ENCODE data around the gene COL28A1. TPM values are rescaled to one million over a fixed set of nuclear protein-coding genes. Genes with fewer than 3 reads are reported as not detected.

The COL28A1 gene
- total RNA-seq, 1 donor, result 0.36 TPM

DNA sequence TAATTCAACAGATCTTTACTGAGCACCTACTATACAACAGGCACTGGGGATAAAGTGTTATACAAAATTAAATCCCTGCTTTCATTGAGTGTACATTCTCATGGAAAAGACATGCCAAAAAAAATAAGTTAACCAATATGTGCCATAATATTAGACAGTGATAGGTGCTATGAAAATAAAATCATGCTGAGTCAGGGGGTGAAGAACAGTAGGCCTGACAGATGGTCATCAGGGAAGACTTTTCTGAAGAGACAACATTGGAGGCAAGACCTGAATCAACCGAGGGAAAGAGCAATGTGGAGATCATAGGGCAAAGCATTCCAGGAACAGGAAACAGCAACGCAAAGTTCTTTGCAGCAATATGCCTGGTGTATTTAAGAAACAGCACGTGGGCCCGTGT lies 217.8 kb downstream of the COL28A1 start:
- Histone ChIP-seq H3K27me3 (ENCODE audit: insufficient read depth, low read length) (no peaks in the 10 kb centered on the region), H3K27ac (ENCODE audit: low read depth, low read length) (no peak overlapping the region), H3K79me2 (ENCODE audit: insufficient read depth, low read length) (no peaks in the 10 kb centered on the region), H3K9me3 (ENCODE audit: low read depth, low read length) (no peaks in the 10 kb centered on the region), H3K4me1 (ENCODE audit: insufficient read depth, low read length) (no peaks in the 10 kb centered on the region), H4K20me1 (ENCODE audit: insufficient read depth, low read length) (no peaks in the 10 kb centered on the region), H3K36me3 (ENCODE audit: insufficient read depth, low read length) (no peaks in the 10 kb centered on the region), H3K4me3 (ENCODE audit: insufficient read depth, low read length) (no peak overlapping the region), H3K4me2 (ENCODE audit: insufficient read depth, low read length) (no peak overlapping the region), H2AFZ (ENCODE audit: low read length) (no peak overlapping the region)
- TF ChIP-seq, protein P1, sequence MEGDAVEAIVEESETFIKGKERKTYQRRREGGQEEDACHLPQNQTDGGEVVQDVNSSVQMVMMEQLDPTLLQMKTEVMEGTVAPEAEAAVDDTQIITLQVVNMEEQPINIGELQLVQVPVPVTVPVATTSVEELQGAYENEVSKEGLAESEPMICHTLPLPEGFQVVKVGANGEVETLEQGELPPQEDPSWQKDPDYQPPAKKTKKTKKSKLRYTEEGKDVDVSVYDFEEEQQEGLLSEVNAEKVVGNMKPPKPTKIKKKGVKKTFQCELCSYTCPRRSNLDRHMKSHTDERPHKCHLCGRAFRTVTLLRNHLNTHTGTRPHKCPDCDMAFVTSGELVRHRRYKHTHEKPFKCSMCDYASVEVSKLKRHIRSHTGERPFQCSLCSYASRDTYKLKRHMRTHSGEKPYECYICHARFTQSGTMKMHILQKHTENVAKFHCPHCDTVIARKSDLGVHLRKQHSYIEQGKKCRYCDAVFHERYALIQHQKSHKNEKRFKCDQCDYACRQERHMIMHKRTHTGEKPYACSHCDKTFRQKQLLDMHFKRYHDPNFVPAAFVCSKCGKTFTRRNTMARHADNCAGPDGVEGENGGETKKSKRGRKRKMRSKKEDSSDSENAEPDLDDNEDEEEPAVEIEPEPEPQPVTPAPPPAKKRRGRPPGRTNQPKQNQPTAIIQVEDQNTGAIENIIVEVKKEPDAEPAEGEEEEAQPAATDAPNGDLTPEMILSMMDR (IDR thresholded peaks at IDR 0.05; ENCODE audit: extremely low read depth, low read depth, low read length), result no peak
- DNase-seq (ENCODE audit: insufficient read length, low spot score, missing footprints), result no peak

DNA sequence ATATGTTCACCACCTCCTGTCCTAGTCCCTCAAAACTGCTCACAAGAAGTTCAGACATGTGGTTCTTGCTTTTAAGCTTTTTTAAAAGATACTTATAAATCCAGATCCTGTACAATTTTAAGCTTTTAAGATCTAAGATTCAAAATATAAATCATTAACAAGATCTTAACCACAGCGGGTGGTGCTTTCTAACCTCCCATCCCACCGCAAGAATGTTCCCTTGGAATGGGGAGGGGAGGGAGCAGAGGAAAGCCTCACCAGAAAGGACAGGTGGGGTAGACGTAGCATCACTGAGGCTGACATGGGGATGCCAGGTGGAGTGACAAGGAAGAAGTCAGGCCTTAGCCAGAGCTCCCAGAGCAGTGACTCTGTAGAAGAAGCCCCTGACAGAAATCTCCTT lies 219.8 kb downstream of the COL28A1 start:
- no peak overlapping the region for H2AFZ ChIP-seq (ENCODE audit: low read length)
- DNase-seq (ENCODE audit: insufficient read length, low spot score, missing footprints), result no peak
- H4K20me1 ChIP-seq (ENCODE audit: insufficient read depth, low read length), result no peaks in the 10 kb centered on the region
- no peaks in the 10 kb centered on the region for H3K4me1 ChIP-seq (ENCODE audit: insufficient read depth, low read length)
- no peaks in the 10 kb centered on the region for H3K36me3 ChIP-seq (ENCODE audit: insufficient read depth, low read length)
- H3K4me2 ChIP-seq (ENCODE audit: insufficient read depth, low read length), result no peak overlapping the region
- no peaks in the 10 kb centered on the region for H3K9me3 ChIP-seq (ENCODE audit: low read depth, low read length)
- H3K27me3 ChIP-seq (ENCODE audit: insufficient read depth, low read length), result no peaks in the 10 kb centered on the region
- H3K4me3 ChIP-seq (ENCODE audit: insufficient read depth, low read length), result no peak overlapping the region
- H3K27ac ChIP-seq (ENCODE audit: low read depth, low read length), result no peak overlapping the region
- H3K79me2 ChIP-seq (ENCODE audit: insufficient read depth, low read length), result no peaks in the 10 kb centered on the region
- TF ChIP-seq, protein P1 (IDR thresholded peaks at IDR 0.05; ENCODE audit: extremely low read depth, low read depth, low read length), result no peak

DNA sequence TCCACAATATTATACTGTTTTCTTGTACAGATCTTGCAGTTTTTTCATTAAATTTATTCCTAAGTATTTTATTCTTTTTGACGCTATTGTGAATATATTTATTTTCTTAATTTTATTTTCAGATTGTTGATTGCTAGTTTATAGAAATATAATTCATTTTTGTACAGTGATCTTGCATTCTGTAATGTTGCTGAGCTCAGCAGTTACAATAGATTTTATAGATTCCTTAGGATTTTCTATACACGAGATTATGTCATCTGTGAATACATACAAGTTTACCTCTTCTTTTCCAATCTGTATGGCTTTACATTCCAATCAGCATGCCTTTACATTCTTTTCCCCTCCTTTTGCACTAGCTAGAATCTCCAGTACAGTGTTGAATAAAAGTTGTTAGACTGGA lies 223.3 kb downstream of the COL28A1 start:
- H3K79me2 ChIP-seq (ENCODE audit: insufficient read depth, low read length), result no peaks in the 10 kb centered on the region
- H3K9me3 ChIP-seq (ENCODE audit: low read depth, low read length), result no peaks in the 10 kb centered on the region
- TF ChIP-seq, protein P1 (IDR thresholded peaks at IDR 0.05; ENCODE audit: extremely low read depth, low read depth, low read length), result no peak
- no peaks in the 10 kb centered on the region for H3K4me1 ChIP-seq (ENCODE audit: insufficient read depth, low read length)
- H3K4me2 ChIP-seq (ENCODE audit: insufficient read depth, low read length), result no peak overlapping the region
- H2AFZ ChIP-seq (ENCODE audit: low read length), result no peak overlapping the region
- H4K20me1 ChIP-seq (ENCODE audit: insufficient read depth, low read length), result no peaks in the 10 kb centered on the region
- H3K27me3 ChIP-seq (ENCODE audit: insufficient read depth, low read length), result no peaks in the 10 kb centered on the region
- no peak for DNase-seq (ENCODE audit: insufficient read length, low spot score, missing footprints)
- no peaks in the 10 kb centered on the region for H3K36me3 ChIP-seq (ENCODE audit: insufficient read depth, low read length)
- no peak overlapping the region for H3K27ac ChIP-seq (ENCODE audit: low read depth, low read length)
- no peak overlapping the region for H3K4me3 ChIP-seq (ENCODE audit: insufficient read depth, low read length)

DNA sequence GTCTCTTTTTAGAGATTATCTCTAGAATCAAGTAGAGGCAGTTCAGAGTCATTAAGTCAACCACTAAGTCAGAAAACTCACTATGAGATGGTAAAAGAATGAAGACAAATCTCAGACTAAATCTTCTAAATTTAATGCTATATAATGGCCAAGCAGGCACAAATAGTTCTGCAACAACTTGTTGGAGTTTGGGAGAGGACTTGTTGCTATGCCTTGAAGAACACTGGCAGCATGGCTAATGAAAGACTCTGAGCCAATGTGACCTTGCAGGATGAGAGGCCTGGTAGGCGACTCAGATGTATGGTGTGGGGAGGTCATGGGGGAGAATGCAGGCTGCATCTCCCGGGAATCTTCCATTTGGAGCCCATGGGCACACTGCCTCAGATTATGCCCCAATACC lies 224.7 kb downstream of the COL28A1 start:
- Histone ChIP-seq H3K79me2 (ENCODE audit: insufficient read depth, low read length) (no peaks in the 10 kb centered on the region), H3K9me3 (ENCODE audit: low read depth, low read length) (no peaks in the 10 kb centered on the region), H3K4me1 (ENCODE audit: insufficient read depth, low read length) (no peaks in the 10 kb centered on the region), H3K4me3 (ENCODE audit: insufficient read depth, low read length) (no peak overlapping the region), H4K20me1 (ENCODE audit: insufficient read depth, low read length) (no peaks in the 10 kb centered on the region), H3K27ac (ENCODE audit: low read depth, low read length) (no peak overlapping the region), H3K36me3 (ENCODE audit: insufficient read depth, low read length) (no peaks in the 10 kb centered on the region), H3K4me2 (ENCODE audit: insufficient read depth, low read length) (no peak overlapping the region), H2AFZ (ENCODE audit: low read length) (no peak overlapping the region), H3K27me3 (ENCODE audit: insufficient read depth, low read length) (no peaks in the 10 kb centered on the region)
- no peak for DNase-seq (ENCODE audit: insufficient read length, low spot score, missing footprints)
- TF ChIP-seq, protein P1 (IDR thresholded peaks at IDR 0.05; ENCODE audit: extremely low read depth, low read depth, low read length), result no peak
